A549 treated with AZD2906 at 1 μM for 4 hours (cell line): ENCODE results near the gene SMTNL2. TPM values are rescaled to one million over a fixed set of nuclear protein-coding genes. Genes with fewer than 3 reads are reported as not detected.

ENCODE experiments used
- total RNA-seq: library from RNA; stranded (reverse); fragments of 200-300 nt; extraction: Qiagen RNA extraction; gene quantifications from 5 replicates; pipeline ENCODE4 v1.2.3, GENCODE V29; 2022

SMTNL2 gene
- total RNA-seq = 0.17 to 0.74 TPM (median 0.51 TPM) in 5 replicates

GRCh38 chr17:4584101-4584916, at the start of gene SMTNL2:
Gene SMTNL2, plus strand, starts transcription at chr17:4584529. Its CDS starts 77 bp downstream, at chr17:4584606.

GRCh38 chr17:4554997-4555799, 29.1 kb upstream of the SMTNL2 start, which contains the start of gene MYBBP1A:
Gene MYBBP1A, minus strand, starts transcription at chr17:4555384. Its CDS starts 60 bp downstream, at chr17:4555324.

GRCh38 chr17:4560421-4560820, 23.9 kb upstream of the SMTNL2 start, which contains the start of gene GGT6:
Gene GGT6, minus strand, starts transcription at chr17:4560577. Its CDS starts 56 bp downstream, at chr17:4560521.

DNA sequence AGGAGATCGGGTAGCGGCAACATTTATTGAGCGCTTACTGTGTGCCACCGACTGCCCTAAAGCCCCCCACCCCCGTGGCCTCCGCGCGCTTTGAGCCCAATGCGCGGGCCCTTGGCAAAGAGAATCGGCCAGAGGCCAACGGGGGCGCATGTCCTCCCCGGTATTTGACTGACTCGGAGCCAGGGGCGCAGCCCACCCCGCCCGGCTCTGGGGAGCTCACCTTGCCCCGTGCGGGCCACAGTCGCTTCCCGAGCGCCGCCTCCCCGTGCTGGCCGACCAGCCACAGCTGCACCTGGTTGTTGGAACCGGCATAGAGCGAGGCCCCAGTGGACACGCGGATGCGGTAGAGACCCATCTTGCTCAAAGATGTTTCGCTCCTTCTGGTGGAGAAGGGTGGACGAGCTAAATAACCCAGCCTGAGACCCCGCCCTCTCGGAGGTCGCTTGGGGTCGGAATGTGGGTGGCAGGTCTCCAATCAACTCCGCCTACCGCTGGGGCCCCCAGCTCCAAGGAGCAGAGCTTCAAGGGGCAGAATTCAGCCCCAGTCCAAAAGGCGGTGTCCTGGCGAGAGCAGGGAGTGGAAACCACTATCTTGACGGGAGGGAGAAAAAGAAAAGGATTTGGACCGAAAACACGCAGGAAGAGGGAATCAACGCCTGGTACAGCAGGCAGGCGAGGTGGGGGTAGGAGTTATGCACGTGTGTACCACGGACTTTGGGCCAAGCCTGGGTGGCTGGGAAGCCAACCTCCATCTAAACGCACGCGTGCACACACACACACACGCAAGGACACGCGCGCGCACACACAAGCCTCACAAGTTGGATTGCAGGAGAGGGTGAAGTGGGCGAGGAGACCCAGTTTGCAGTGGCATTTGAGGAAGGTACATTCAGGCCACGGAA, 57.2 kb downstream of the SMTNL2 start, which contains the start of gene ALOX15:
ALOX15 (minus strand) TSS at position 382 of the 899 bp plus-strand sequence; CDS start at position 355, 27 bp downstream.

Other genes starting within 250 kb of the SMTNL2 start
- 76.3 to 84.6 TPM (median 81.2 TPM) in 5 replicates for gene UBE2G1, start 217.9 kb upstream of the SMTNL2 start, total RNA-seq
- 0.03 to 0.17 TPM (median 0.06 TPM) in 4 of 5 replicates, not detected in the other for gene SPNS3, start 150.6 kb upstream of the SMTNL2 start, total RNA-seq
- gene SPNS2, start 85.6 kb upstream of the SMTNL2 start, total RNA-seq = 9.9 to 19.0 TPM (median 14.4 TPM) in 5 replicates
- 85.4 to 104 TPM (median 96.0 TPM) in 5 replicates for gene MYBBP1A, start 29.1 kb upstream of the SMTNL2 start, total RNA-seq
- gene GGT6, start 24.0 kb upstream of the SMTNL2 start, total RNA-seq = not detected in 5 replicates
- 0.04 to 0.26 TPM (median 0.09 TPM) in 5 replicates for gene ALOX15, start 57.1 kb downstream of the SMTNL2 start, total RNA-seq
- gene PELP1, start 119.6 kb downstream of the SMTNL2 start, total RNA-seq = 61.4 to 74.7 TPM (median 73.3 TPM) in 5 replicates
- gene ARRB2, start 126.1 kb downstream of the SMTNL2 start, total RNA-seq = 45.4 to 63.2 TPM (median 52.9 TPM) in 5 replicates
- 39.6 to 43.6 TPM (median 40.6 TPM) in 5 replicates for gene MED11, start 146.9 kb downstream of the SMTNL2 start, total RNA-seq
- 0.28 to 0.48 TPM (median 0.40 TPM) in 5 replicates for gene ZMYND15, start 155.3 kb downstream of the SMTNL2 start, total RNA-seq
- gene CXCL16, start 155.4 kb downstream of the SMTNL2 start, total RNA-seq = 12.9 to 17.1 TPM (median 15.5 TPM) in 5 replicates
- 0.45 to 0.94 TPM (median 0.63 TPM) in 5 replicates for gene TM4SF5, start 187.4 kb downstream of the SMTNL2 start, total RNA-seq
- 0.39 to 1.4 TPM (median 0.76 TPM) in 5 replicates for gene VMO1, start 201.8 kb downstream of the SMTNL2 start, total RNA-seq
- gene GLTPD2, start 204.4 kb downstream of the SMTNL2 start, total RNA-seq = 0.08 to 0.18 TPM in 2 of 5 replicates, not detected in the others
- 460 to 509 TPM (median 497 TPM) in 5 replicates for gene PSMB6, start 211.6 kb downstream of the SMTNL2 start, total RNA-seq
- 20.2 to 23.9 TPM (median 21.6 TPM) in 5 replicates for gene PLD2, start 222.6 kb downstream of the SMTNL2 start, total RNA-seq
- 50.0 to 59.9 TPM (median 53.5 TPM) in 5 replicates for gene MINK1, start 248.8 kb downstream of the SMTNL2 start, total RNA-seq